HepG2 (cell line): ENCODE results near the gene CNNM2. TPM values are rescaled to one million over a fixed set of nuclear protein-coding genes. Genes with fewer than 3 reads are reported as not detected.

Source experiments
- ATAC-seq: fragments of 200-7000 bp; cut with Tn5 transposase; 3 replicates; pipeline ENCODE4 v1.9.1; 2020; ENCODE audit warnings: mild to moderate bottlenecking, moderate library complexity
- BruUV-seq: library from RNA; stranded (reverse); fragments of 400-500 nt; replicated peaks from 2 replicates; lab custom pipeline; 2021; lab: Mats Ljungman, UMichigan
- CTCF ChIA-PET: fragments of 300-600 bp; formaldehyde crosslinking; extraction: SDS; loops from one replicate; lab custom pipeline; 2021; ENCODE audit warnings: low total read pairs, inconsistent platforms, low intra/inter-chr PET ratio; lab: Yijun Ruan, JAX
- POLR2A ChIA-PET: fragments of 350-600 bp; sonication (Branson Sonifier 250); formaldehyde crosslinking; loops from one replicate; lab custom pipeline; 2020; ENCODE audit warnings: antibody characterized with exemption, inconsistent platforms; lab: Yijun Ruan, JAX
- DNase-seq: peaks from one replicate; pipeline ENCODE4 v3.0.0-alpha.2; 2015; ENCODE audit warnings: low spot score
- FAIRE-seq: peaks from 3 replicates; lab custom pipeline; 2011; peaks lifted over from hg19 to GRCh38; lab: Jason Lieb, UNC
- H2AFZ ChIP-seq: one replicate; pipeline ENCODE4 v1.6.1; 2011; ENCODE audit warnings: low read length, inconsistent platforms
- H3K27ac ChIP-seq: fragments of 300-600 bp; 3 replicates; pipeline ENCODE4 v1.8.0; 2011; ENCODE audit warnings: mixed run types, mild to moderate bottlenecking, mixed read lengths, low read length, inconsistent platforms; ENCODE audit not compliant: insufficient read depth; ENCODE audit errors: extremely low read length
- H3K27me3 ChIP-seq, 2 experiments: fragments of 200-600 bp in 1 of 2; 2 replicates in 1 of 2; 3 replicates in 1 of 2; pipeline versions ENCODE4 v1.6.0 to v1.8.0; 2011; ENCODE audit warnings: low read length in 2 of 2, mild to moderate bottlenecking in 2 of 2, moderate library complexity in 2 of 2, inconsistent platforms in 1 of 2; ENCODE audit not compliant: insufficient read depth in 2 of 2, control insufficient read depth in 1 of 2
- H3K36me3 ChIP-seq, 2 experiments: fragments of 200-600 bp in 1 of 2; replicated peaks in 1 of 2; 2 replicates in 1 of 2; 3 replicates in 1 of 2; pipeline versions ENCODE4 v1.5.1 to v1.8.0; 2011; ENCODE audit warnings: low read length in 2 of 2, inconsistent platforms in 1 of 2; ENCODE audit not compliant: insufficient read depth in 2 of 2, control insufficient read depth in 1 of 2
- H3K4me1 ChIP-seq: 2 replicates; pipeline ENCODE4 v1.5.1; 2012; ENCODE audit warnings: low read length, inconsistent platforms; ENCODE audit not compliant: insufficient read depth
- H3K4me2 ChIP-seq: 2 replicates; pipeline ENCODE4 v1.6.0; 2011; ENCODE audit warnings: low read depth, low read length, inconsistent platforms
- H3K4me3 ChIP-seq, 3 experiments: fragments of 200-600 bp in 1 of 3; sonication (generic), shearing (Covaris generic) in 1 of 3; replicated peaks in 1 of 3; 2 replicates each; pipeline ENCODE4 v1.5.1; 2011 to 2016; ENCODE audit warnings: low read length in 3 of 3, inconsistent platforms in 2 of 3, low read depth in 2 of 3, mild to moderate bottlenecking in 2 of 3, control low read depth in 1 of 3, mixed read lengths in 1 of 3; ENCODE audit not compliant: insufficient read depth in 1 of 3
- H3K79me2 ChIP-seq: one replicate; pipeline ENCODE4 v1.6.1; 2011; ENCODE audit warnings: low read length, inconsistent platforms; ENCODE audit not compliant: insufficient read depth
- H3K9ac ChIP-seq: 2 replicates; pipeline ENCODE4 v1.6.0; 2011; ENCODE audit warnings: mild to moderate bottlenecking, low read depth, low read length, inconsistent platforms; ENCODE audit not compliant: insufficient read depth
- H3K9me3 ChIP-seq: 2 replicates; pipeline ENCODE4 v1.5.1; 2012; ENCODE audit warnings: mild to moderate bottlenecking, low read length
- H4K20me1 ChIP-seq: 2 replicates; pipeline ENCODE4 v1.6.0; 2011; ENCODE audit warnings: inconsistent platforms, mild to moderate bottlenecking, low read length, moderate library complexity; ENCODE audit not compliant: insufficient read depth
- ADNP ChIP-seq: sonication (generic); formaldehyde crosslinking; IDR thresholded peaks from 2 replicates; pipeline ENCODE4 v1.4.0; 2020; ENCODE audit warnings: missing genetic modification reagents
- BCL6 ChIP-seq: IDR thresholded peaks from 2 replicates; pipeline ENCODE4 v1.6.1; 2016; ENCODE audit warnings: missing genetic modification reagents, missing compliant biosample characterization
- ERF ChIP-seq: IDR thresholded peaks from 2 replicates; pipeline ENCODE4 v1.6.1; 2018; ENCODE audit warnings: missing biosample characterization, missing genetic modification reagents
- FOXA3 ChIP-seq: IDR thresholded peaks from 2 replicates; pipeline ENCODE4 v1.6.1; 2016; ENCODE audit warnings: missing genetic modification reagents, missing compliant biosample characterization
- GATAD2A ChIP-seq: IDR thresholded peaks from 2 replicates; pipeline ENCODE4 v1.6.1; 2016
- HDAC2 ChIP-seq: sonication (generic); formaldehyde crosslinking; IDR thresholded peaks from 2 replicates; pipeline ENCODE4 v1.4.0; 2020; ENCODE audit warnings: missing genetic modification reagents
- HMG20A ChIP-seq: IDR thresholded peaks from 2 replicates; pipeline ENCODE4 v1.6.1; 2016; ENCODE audit warnings: borderline replicate concordance
- HNRNPK ChIP-seq: fragments of 200-400 bp; formaldehyde crosslinking; IDR thresholded peaks from 2 replicates; pipeline ENCODE4 v1.6.1; 2018; ENCODE audit warnings: low read length, low read depth, moderate library complexity, mild to moderate bottlenecking; ENCODE audit not compliant: poor library complexity, severe bottlenecking
- MEF2D ChIP-seq: sonication (generic); formaldehyde crosslinking; IDR thresholded peaks from 2 replicates; pipeline ENCODE4 v1.5.1; 2020; ENCODE audit warnings: mild to moderate bottlenecking, missing genetic modification reagents
- MEIS2 ChIP-seq: sonication (generic); formaldehyde crosslinking; IDR thresholded peaks from 2 replicates; pipeline ENCODE4 v1.9.0; 2021; ENCODE audit warnings: mild to moderate bottlenecking, missing genetic modification reagents
- NCOA2 ChIP-seq: sonication (generic); formaldehyde crosslinking; IDR thresholded peaks from 2 replicates; pipeline ENCODE4 v1.8.0; 2022; ENCODE audit warnings: inconsistent platforms
- PBX2 ChIP-seq: IDR thresholded peaks from 2 replicates; pipeline ENCODE4 v1.6.1; 2016; ENCODE audit warnings: control low read depth
- SATB2 ChIP-seq: sonication (generic); formaldehyde crosslinking; IDR thresholded peaks from 2 replicates; pipeline ENCODE4 v1.5.0; 2020; ENCODE audit warnings: missing genetic modification reagents
- ZBTB21 ChIP-seq: sonication (generic); formaldehyde crosslinking; IDR thresholded peaks from 2 replicates; pipeline ENCODE4 v1.4.0; 2020; ENCODE audit warnings: missing genetic modification reagents
- ZBTB8A ChIP-seq: sonication (generic); formaldehyde crosslinking; IDR thresholded peaks from 2 replicates; pipeline ENCODE4 v1.4.0; 2020; ENCODE audit warnings: mild to moderate bottlenecking, low read depth, missing genetic modification reagents, borderline replicate concordance
- ZNF256 ChIP-seq: sonication (generic); formaldehyde crosslinking; conservative IDR thresholded peaks from 2 replicates; pipeline ENCODE4 v1.4.0; 2020; ENCODE audit warnings: missing genetic modification reagents
- ZNF362 ChIP-seq: sonication (generic); formaldehyde crosslinking; IDR thresholded peaks from 2 replicates; pipeline ENCODE4 v1.4.0; 2020; ENCODE audit warnings: missing genetic modification reagents, mild to moderate bottlenecking, borderline replicate concordance
- ZNF549 ChIP-seq: sonication (generic); formaldehyde crosslinking; IDR thresholded peaks from 2 replicates; pipeline ENCODE4 v1.5.0; 2020; ENCODE audit warnings: missing genetic modification reagents
- ZNF616 ChIP-seq: sonication (generic); formaldehyde crosslinking; IDR thresholded peaks from 2 replicates; pipeline ENCODE4 v1.5.0; 2020; ENCODE audit warnings: low read depth, mild to moderate bottlenecking, missing genetic modification reagents
- ZNF674 ChIP-seq: sonication (generic); formaldehyde crosslinking; IDR thresholded peaks from 2 replicates; pipeline ENCODE4 v1.5.0; 2020; ENCODE audit warnings: low read depth, mild to moderate bottlenecking, missing genetic modification reagents
- ZNF740 ChIP-seq: sonication (generic); formaldehyde crosslinking; IDR thresholded peaks from 2 replicates; pipeline ENCODE4 v1.4.0; 2020; ENCODE audit warnings: missing genetic modification reagents
- WGBS: methylation state at CpG from one replicate; pipeline ENCODE4 v1.1.6; 2017; ENCODE audit warnings: low lambda C conversion rate; 5-methylcytosine and 5-hydroxymethylcytosine counted together
- in situ Hi-C: cut with HindIII; loops from 2 replicates; pipeline ENCODE4 v1.10.0; 2017; ENCODE audit warnings: low pct_unique_long_range_greater_than_20kb; ENCODE audit not compliant: extremely low pct_ligation_motif_present
- intact Hi-C: fragments of 100-400 bp; cut with micrococcal nuclease; formaldehyde crosslinking; loops from one replicate; pipeline ENCODE4 v1.10.0; 2022; ENCODE audit not compliant: unreplicated experiment
- polyA plus RNA-seq, 8 experiments: library from polyadenylated mRNA; depleted of rRNA in 3 of 8; stranded (reverse) in 7 of 8; unstranded in 1 of 8; fragments of >200 nt; fragmentation: Illumina TruSeq in 4 of 8; extraction: Trizol in 4 of 8; gene quantifications; 2 replicates each; pipeline versions ENCODE4 v1.2.1 to v1.2.3, GENCODE V29; 2011 to 2016; ENCODE audit warnings: low read depth in 4 of 8, missing spikeins in 1 of 8, mixed read lengths in 1 of 8; ENCODE audit not compliant: insufficient read depth in 1 of 8
- total RNA-seq, 5 experiments: library from RNA; depleted of rRNA; stranded (reverse); fragments of >200 nt; fragmentation: Illumina TruSeq; extraction: Trizol; gene quantifications; 2 replicates each; pipeline ENCODE4 v1.2.3, GENCODE V29; 2016; ENCODE audit warnings: low read depth in 1 of 5
- TF ChIP-seq, protein P1 (sequence below): IDR thresholded peaks from 2 replicates; pipeline ENCODE4 v1.6.1; 2016; ENCODE audit warnings: low read depth

Gene CNNM2
- total and polyA plus RNA-seq, 2 of the 13 experiments (the other 11 are each of a cell fraction or from before 2014, with no cell fraction given) = 7.1 to 9.0 TPM

GRCh38 chr10:102997998-102998397 is 79.9 kb downstream of the CNNM2 start:
- no TSS peak for BruUV-seq
- H3K79me2 ChIP-seq = no peaks in the 10 kb centered on the region
- peak; percentile 39 for FAIRE-seq
- no peaks in the 10 kb centered on the region for H3K27me3 ChIP-seq
- 0% methylated on average over 1 of the region's 1 CpG for WGBS
- H4K20me1 ChIP-seq = no peaks in the 10 kb centered on the region
- no peak overlapping the region for H3K4me3 ChIP-seq
- no peaks in the 10 kb centered on the region for H3K36me3 ChIP-seq
- DNase-seq = peak; percentile 65
- ChIA-PET CTCF (no interaction called here), POLR2A (no interaction called here)
- 0 out of 2 replicates have a peak overlapping the region, but pooled peaks have one; percentile 15 for H3K4me2 ChIP-seq
- intact Hi-C loops (no loop called here), in situ Hi-C loops (no loop called here)
- no peak overlapping the region for H3K9ac ChIP-seq
- H3K9me3 ChIP-seq = no peaks in the 10 kb centered on the region
- peak; percentile 81 for ATAC-seq
- H3K4me1 ChIP-seq = peaks cover 16% of the 10 kb centered on the region
- no peak overlapping the region for H2AFZ ChIP-seq
- peak overlapping the region; percentile 46 for H3K27ac ChIP-seq
- TF ChIP-seq ERF (CRISPR knock-in tag) = no peak
- no peak for TF ChIP-seq ZNF256
- no peak for TF ChIP-seq ZBTB8A (CRISPR knock-in tag)
- no peak for TF ChIP-seq ZBTB21
- no peak for TF ChIP-seq ZNF740
- TF ChIP-seq ZNF674 (CRISPR knock-in tag) = no peak
- TF ChIP-seq MEF2D = no peak
- TF ChIP-seq GATAD2A (CRISPR knock-in tag) = peak; percentile 58
- no peak for TF ChIP-seq ADNP (CRISPR knock-in tag)
- TF ChIP-seq MEIS2 = no peak
- peak; percentile 42 for TF ChIP-seq FOXA3
- no peak for TF ChIP-seq HNRNPK
- TF ChIP-seq, protein P1, sequence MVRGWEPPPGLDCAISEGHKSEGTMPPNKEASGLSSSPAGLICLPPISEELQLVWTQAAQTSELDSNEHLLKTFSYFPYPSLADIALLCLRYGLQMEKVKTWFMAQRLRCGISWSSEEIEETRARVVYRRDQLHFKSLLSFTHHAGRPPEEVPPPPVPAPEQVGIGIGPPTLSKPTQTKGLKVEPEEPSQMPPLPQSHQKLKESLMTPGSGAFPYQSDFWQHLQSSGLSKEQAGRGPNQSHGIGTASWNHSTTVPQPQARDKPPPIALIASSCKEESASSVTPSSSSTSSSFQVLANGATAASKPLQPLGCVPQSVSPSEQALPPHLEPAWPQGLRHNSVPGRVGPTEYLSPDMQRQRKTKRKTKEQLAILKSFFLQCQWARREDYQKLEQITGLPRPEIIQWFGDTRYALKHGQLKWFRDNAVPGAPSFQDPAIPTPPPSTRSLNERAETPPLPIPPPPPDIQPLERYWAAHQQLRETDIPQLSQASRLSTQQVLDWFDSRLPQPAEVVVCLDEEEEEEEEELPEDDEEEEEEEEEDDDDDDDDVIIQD (CRISPR knock-in tag) = 0 out of 2 replicates have a peak, but pooled peaks have one; percentile 37
- TF ChIP-seq ZNF549 (CRISPR knock-in tag) = no peak
- peak; percentile 25; the same call in 1 of the 2 replicates for TF ChIP-seq HMG20A
- TF ChIP-seq PBX2 (CRISPR knock-in tag) = no peak
- no peak for TF ChIP-seq ZNF616 (CRISPR knock-in tag)
- TF ChIP-seq HDAC2 (CRISPR knock-in tag) = 0 out of 2 replicates have a peak, but pooled peaks have one; percentile 38
- no peak for TF ChIP-seq SATB2
- TF ChIP-seq ZNF362 (CRISPR knock-in tag) = no peak
- TF ChIP-seq NCOA2 = 0 out of 2 replicates have a peak, but pooled peaks have one; percentile 13
- TF ChIP-seq BCL6 = no peak
